Psoas muscle (tissue), 8 donors: ENCODE results near the gene PCDH15. TPM values are rescaled to one million over a fixed set of nuclear protein-coding genes. Genes with fewer than 3 reads are reported as not detected.
"Not testable (repeated sequence)": the region's sequence is repeated elsewhere in the genome, so short reads cannot be mapped to it uniquely, and the experiment has no call there.

ENCODE experiments used
- ATAC-seq, 4 donors: fragments of 200-7000 bp; cut with Tn5 transposase; one replicate each; pipeline ENCODE4 v1.9.1; 2020; ENCODE audit warnings: moderate library complexity in 3 of 4, mild to moderate bottlenecking in 2 of 4
- DNase-seq, 2 donors: peaks; one replicate each; pipeline ENCODE4 v3.0.0-alpha.2; 2020
- H3K27ac ChIP-seq: fragments of 200-600 bp; one replicate; pipeline ENCODE4 v1.8.0; 2022
- H3K27me3 ChIP-seq, 3 donors: fragments of 200-600 bp in 1 of 3; one replicate each; pipeline versions ENCODE4 v1.6.1 to v1.8.0; 2013 to 2022; ENCODE audit warnings: low read length in 2 of 3, mild to moderate bottlenecking in 2 of 3, moderate library complexity in 1 of 3; ENCODE audit not compliant: insufficient read depth in 3 of 3
- H3K36me3 ChIP-seq, 2 donors: fragments of 200-600 bp in 1 of 2; one replicate each; pipeline versions ENCODE4 v1.6.1 to v1.8.0; 2013 to 2022; ENCODE audit warnings: low read depth in 1 of 2, mild to moderate bottlenecking in 1 of 2, moderate library complexity in 1 of 2; ENCODE audit not compliant: insufficient read depth in 1 of 2
- H3K4me1 ChIP-seq: fragments of 200-600 bp; one replicate; pipeline ENCODE4 v1.8.0; 2022
- H3K4me3 ChIP-seq: fragments of 200-600 bp; one replicate; pipeline ENCODE4 v1.8.0; 2022; ENCODE audit warnings: mild to moderate bottlenecking
- H3K9me3 ChIP-seq: fragments of 200-600 bp; one replicate; pipeline ENCODE4 v1.8.0; 2022
- CTCF ChIP-seq: fragments of 200-600 bp; IDR thresholded peaks from one replicate; pipeline ENCODE4 v1.8.0; 2022; ENCODE audit warnings: antibody characterized with exemption
- WGBS, 3 donors: extraction: QIAGEN DNeasy Blood & Tissue Kit; methylation state at CpG; one replicate each; pipeline versions ENCODE4 v1.1.6 to v1.1.7; 2013; 5-methylcytosine and 5-hydroxymethylcytosine counted together
- intact Hi-C, 2 donors: fragments of 100-400 bp; cut with DNase I; formaldehyde crosslinking; loops; one replicate each; pipeline versions ENCODE4 v1.11.0 to v1.14.2; 2022
- polyA plus RNA-seq, 3 donors: library from polyadenylated mRNA; stranded (reverse); fragments of 200-250 nt; gene quantifications; one replicate each; pipeline ENCODE4 v1.2.3, GENCODE V29; 2013
- total RNA-seq, 4 donors: library from RNA; stranded (reverse); fragmentation: NEBNext Ultra II Directional in 2 of 4; extraction: Animal tissue kit (Norgen Biotek cat#: 25700) in 2 of 4; gene quantifications; one replicate each; pipeline versions ENCODE4 v1.2.1 to v1.2.4, GENCODE V29; 2021 to 2023
- donor health status: healthy with polysubstance abuse.
- donor health status: DM: no; HTN: no; CAD: no; lungs with moderate emphysema.
- donor health status: Bipolar disorder and iron deficiency.
- donor health status: healthy.
- donor health status: DM: yes; HTN: yes; CAD: no.
- donor health status: DM: no; HTN: no; CAD: no.
- donor health status: DM: no; HTN: no; CAD: no.
- donor health status: DM: yes; HTN: yes; CAD: no.

PCDH15 gene
- total and polyA plus RNA-seq, 7 donors, result not detected

DNA sequence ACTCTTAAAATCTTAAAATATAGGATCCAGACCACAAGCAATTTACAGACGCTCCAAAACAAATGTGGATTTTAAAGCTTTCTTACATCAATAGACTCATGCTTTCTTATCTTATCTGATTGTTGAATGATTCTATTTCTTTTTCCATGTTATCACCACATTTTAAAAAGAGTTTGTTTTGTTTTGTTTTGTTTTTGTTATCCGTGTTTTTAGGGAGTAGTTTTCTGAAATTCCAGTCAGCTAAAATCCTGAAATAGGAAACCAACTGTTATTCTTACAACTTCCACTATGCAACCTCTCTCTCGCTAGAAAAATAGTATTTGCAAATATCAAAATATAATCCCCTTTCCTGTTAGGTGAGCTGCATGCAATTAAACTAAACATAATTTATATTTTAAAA is 251.0 kb downstream of the PCDH15 start:
- H3K27me3 ChIP-seq, result no peaks in the 10 kb centered on the region
- H3K9me3 ChIP-seq, result no peaks in the 10 kb centered on the region
- DNase-seq (no peak), ATAC-seq (no peak)
- 33 to 60% (median 35%) methylated on average over 3 of the region's 3 CpGs for WGBS, 3 donors
- no peak overlapping the region for H3K4me3 ChIP-seq
- H3K27ac ChIP-seq, result no peak overlapping the region
- no peaks in the 10 kb centered on the region for H3K36me3 ChIP-seq
- TF ChIP-seq CTCF, result no peak
- intact Hi-C loops, result no loop called here
- no peaks in the 10 kb centered on the region for H3K4me1 ChIP-seq

- WGBS, 3 donors, result 81 to 89% (median 86%) methylated on average over 3 of the region's 3 CpGs
- intact Hi-C loops, result no loop called here
These were observed 269.7 kb downstream of the PCDH15 start for GRCh38 chr10:54531296-54531695.

DNA sequence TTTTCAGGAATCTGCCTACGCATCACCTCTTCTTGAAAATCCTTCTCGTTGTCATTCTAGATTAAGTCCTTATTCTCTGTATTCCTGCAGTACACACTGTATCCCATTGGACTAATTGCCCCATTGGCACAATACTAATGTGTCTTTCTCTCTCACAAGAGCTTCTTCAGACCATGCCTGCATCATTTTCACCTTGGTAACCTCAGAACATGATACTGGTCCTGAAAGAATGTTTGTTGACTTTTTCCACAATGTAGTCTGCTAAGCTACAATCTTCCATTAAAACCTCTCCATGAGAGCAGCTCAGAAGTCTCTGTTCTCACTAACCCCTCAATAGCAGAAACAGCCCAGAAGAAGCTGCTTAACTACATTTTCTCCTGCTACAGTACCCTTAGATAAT is 270.7 kb downstream of the PCDH15 start:
- 82 to 96% (median 92%) methylated on average over 2 of the region's 2 CpGs for WGBS, 3 donors
- H3K27me3 ChIP-seq, result no peaks in the 10 kb centered on the region
- H3K4me1 ChIP-seq, result no peaks in the 10 kb centered on the region
- H3K9me3 ChIP-seq, result no peaks in the 10 kb centered on the region
- intact Hi-C loops, result no loop called here
- DNase-seq, result no peak
- no peak overlapping the region for H3K4me3 ChIP-seq
- H3K36me3 ChIP-seq, result no peaks in the 10 kb centered on the region
- no peak for TF ChIP-seq CTCF
- no peak overlapping the region for H3K27ac ChIP-seq
- ATAC-seq, result no peak

More at GRCh38 chr10:54531296-54531695, 269.7 kb downstream of the PCDH15 start:
- H3K36me3 ChIP-seq, result no peaks in the 10 kb centered on the region
- H3K27ac ChIP-seq, result no peak overlapping the region
- TF ChIP-seq CTCF, result no peak
- no peaks in the 10 kb centered on the region for H3K27me3 ChIP-seq
- ATAC-seq, result no peak
- DNase-seq, result no peak
- no peaks in the 10 kb centered on the region for H3K4me1 ChIP-seq
- no peaks in the 10 kb centered on the region for H3K9me3 ChIP-seq
- H3K4me3 ChIP-seq, result no peak overlapping the region

- DNase-seq (no peak), ATAC-seq (no peak)
These were observed 275.2 kb downstream of the PCDH15 start for GRCh38 chr10:54525816-54526215.

DNA sequence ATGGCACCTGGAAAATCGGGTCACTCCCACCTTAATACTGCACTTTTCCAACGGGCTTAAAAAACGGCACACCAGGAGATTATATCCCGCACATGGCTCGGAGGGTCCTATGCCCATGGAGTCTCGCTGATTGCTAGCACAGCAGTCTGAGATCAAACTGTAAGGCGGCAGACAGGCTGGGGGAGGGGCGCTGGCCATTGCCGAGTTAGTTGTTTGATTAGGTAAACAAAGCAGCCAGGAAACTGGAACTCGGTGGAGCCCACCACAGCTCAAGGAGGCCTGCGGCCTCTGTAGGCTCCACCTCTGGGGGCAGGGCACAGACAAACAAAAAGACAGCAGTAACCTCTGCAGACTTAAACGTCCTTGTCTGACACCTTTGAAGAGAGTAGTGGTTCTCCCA is 285.8 kb downstream of the PCDH15 start:
- H3K9me3 ChIP-seq, H3K4me3 ChIP-seq, H3K27me3 ChIP-seq, H3K27ac ChIP-seq, intact Hi-C loops, H3K36me3 ChIP-seq, DNase-seq, H3K4me1 ChIP-seq, ATAC-seq: not testable (repeated sequence)
- 89 to 94% (median 92%) methylated on average over 12 of the region's 12 CpGs for WGBS, 3 donors

More at GRCh38 chr10:54525816-54526215, 275.2 kb downstream of the PCDH15 start:
- Histone ChIP-seq H3K4me3 (no peak overlapping the region), H3K27me3 (no peaks in the 10 kb centered on the region), H3K27ac (no peak overlapping the region), H3K36me3 (no peaks in the 10 kb centered on the region), H3K4me1 (no peaks in the 10 kb centered on the region), H3K9me3 (no peaks in the 10 kb centered on the region)
- 54 to 69% (median 55%) methylated on average over 1 of the region's 1 CpG for WGBS, 3 donors
- TF ChIP-seq CTCF, result no peak
- intact Hi-C loops, result no loop called here
